ENCODE results near the gene COL19A1.

The COL19A1 gene

GRCh38 chr6:69847492-69847788 lies 18.9 kb upstream of the COL19A1 start:
- Histone ChIP-seq H3K4me3 (no peak overlapping the region), H3K27ac (no peak overlapping the region), H3K36me3 (ENCODE audit: insufficient read depth, low read length) (no peaks in the 10 kb centered on the region), H3K9ac (ENCODE audit: insufficient read length) (no peak overlapping the region), H3K9me3 (ENCODE audit: low read depth, low read length) (no peaks in the 10 kb centered on the region; the same call in 1 of the 2 replicates)
- no peak for TF ChIP-seq FOXP2 (optimal IDR thresholded peaks at IDR 0.05; ENCODE audit: control extremely low read depth, extremely low read length, insufficient read depth)
- no peak for TF ChIP-seq POLR2AphosphoS5 (IDR thresholded peaks at IDR 0.05; ENCODE audit: borderline replicate concordance, low read depth, low read length)
- no peak for TF ChIP-seq EZH2 (IDR thresholded peaks at IDR 0.05)
- no peak for DNase-seq (ENCODE audit: low read depth, low spot score)

- Histone ChIP-seq H3K9ac (ENCODE audit: insufficient read length) (no peak overlapping the region), H3K4me3 (no peak overlapping the region), H3K9me3 (ENCODE audit: low read depth, low read length) (no peaks in the 10 kb centered on the region; the same call in 1 of the 2 replicates), H3K36me3 (ENCODE audit: insufficient read depth, low read length) (no peaks in the 10 kb centered on the region), H3K27ac (no peak overlapping the region)
- TF ChIP-seq POLR2AphosphoS5 (IDR thresholded peaks at IDR 0.05; ENCODE audit: borderline replicate concordance, low read depth, low read length): no peak
- TF ChIP-seq EZH2 (IDR thresholded peaks at IDR 0.05): no peak
- no peak for TF ChIP-seq FOXP2 (optimal IDR thresholded peaks at IDR 0.05; ENCODE audit: control extremely low read depth, extremely low read length, insufficient read depth)
- DNase-seq (ENCODE audit: low read depth, low spot score): no peak
These were observed 17.8 kb upstream of the COL19A1 start for GRCh38 chr6:69848552-69848951.

- Histone ChIP-seq H3K36me3 (ENCODE audit: insufficient read depth, low read length) (no peaks in the 10 kb centered on the region), H3K9ac (ENCODE audit: insufficient read length) (no peak overlapping the region), H3K4me3 (no peak overlapping the region), H3K9me3 (ENCODE audit: low read depth, low read length) (no peaks in the 10 kb centered on the region; the same call in 1 of the 2 replicates), H3K27ac (no peak overlapping the region)
- DNase-seq (ENCODE audit: low read depth, low spot score): no peak
- TF ChIP-seq EZH2 (IDR thresholded peaks at IDR 0.05): no peak
- TF ChIP-seq POLR2AphosphoS5 (IDR thresholded peaks at IDR 0.05; ENCODE audit: borderline replicate concordance, low read depth, low read length): no peak
- no peak for TF ChIP-seq FOXP2 (optimal IDR thresholded peaks at IDR 0.05; ENCODE audit: control extremely low read depth, extremely low read length, insufficient read depth)
These were observed 13.7 kb upstream of the COL19A1 start for GRCh38 chr6:69852706-69853105.

DNA sequence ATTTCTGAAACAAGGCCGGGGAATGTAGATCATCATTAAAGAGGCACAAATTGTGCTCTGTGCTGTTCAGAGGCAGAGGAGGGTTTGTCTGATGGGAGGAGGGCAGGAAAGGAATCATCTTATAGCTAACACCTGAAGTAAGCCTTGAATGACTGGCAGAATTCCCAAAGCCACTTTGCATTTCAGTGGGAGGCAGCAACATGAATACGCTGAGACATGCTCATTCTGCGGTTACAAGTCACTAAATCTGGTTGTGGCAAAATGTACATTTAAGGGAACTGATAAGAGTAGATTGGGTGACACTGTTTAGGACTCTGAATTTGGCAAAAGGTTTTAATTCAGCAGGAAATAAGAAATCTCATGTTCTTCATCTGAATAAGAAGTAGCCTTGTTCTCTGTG lies 4.4 kb upstream of the COL19A1 start:
- Histone ChIP-seq H3K36me3 (ENCODE audit: insufficient read depth, low read length) (no peaks in the 10 kb centered on the region), H3K27ac (peak overlapping the region; percentile 90), H3K9ac (ENCODE audit: insufficient read length) (peak overlapping the region; percentile 78), H3K4me3 (peak overlapping the region; percentile 86), H3K9me3 (ENCODE audit: low read depth, low read length) (no peaks in the 10 kb centered on the region)
- TF ChIP-seq POLR2AphosphoS5 (IDR thresholded peaks at IDR 0.05; ENCODE audit: borderline replicate concordance, low read depth, low read length) (peak; percentile 38; the same call in 1 of the 2 replicates), FOXP2 (optimal IDR thresholded peaks at IDR 0.05; ENCODE audit: control extremely low read depth, extremely low read length, insufficient read depth) (no peak)
- no peak for DNase-seq (ENCODE audit: low read depth, low spot score)

DNA sequence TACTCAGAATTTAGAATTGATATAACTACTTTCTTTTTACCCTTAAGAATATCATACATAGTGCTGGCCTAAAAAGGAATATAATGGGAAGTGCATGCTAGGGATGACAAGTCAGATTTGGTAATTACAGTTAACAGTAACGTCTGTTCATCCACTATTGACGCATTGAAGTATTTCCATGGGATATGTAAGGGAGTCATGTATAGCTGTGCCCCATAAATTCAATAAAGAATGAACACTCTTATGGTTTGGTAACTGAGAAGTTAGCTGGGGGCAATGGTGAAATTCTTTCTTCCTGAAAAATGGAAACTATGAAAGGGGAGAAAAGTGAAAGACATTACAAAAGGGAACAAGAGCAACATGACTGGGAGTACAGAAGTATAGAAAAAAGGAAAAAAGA lies 2.6 kb upstream of the COL19A1 start:
- peak overlapping the region; percentile 78 for H3K9ac ChIP-seq (ENCODE audit: insufficient read length)
- DNase-seq (ENCODE audit: low read depth, low spot score): no peak
- TF ChIP-seq FOXP2 (optimal IDR thresholded peaks at IDR 0.05; ENCODE audit: control extremely low read depth, extremely low read length, insufficient read depth) (no peak), POLR2AphosphoS5 (IDR thresholded peaks at IDR 0.05; ENCODE audit: borderline replicate concordance, low read depth, low read length) (no peak), EZH2 (IDR thresholded peaks at IDR 0.05) (no peak)
- H3K27ac ChIP-seq: peak overlapping the region; percentile 90
- H3K9me3 ChIP-seq (ENCODE audit: low read depth, low read length): no peaks in the 10 kb centered on the region
- H3K4me3 ChIP-seq: peak overlapping the region; percentile 86
- H3K36me3 ChIP-seq (ENCODE audit: insufficient read depth, low read length): no peaks in the 10 kb centered on the region

GRCh38 chr6:69865126-69865525 lies 1.2 kb upstream of the COL19A1 start:
- H3K4me3 ChIP-seq: peak overlapping the region; percentile 86
- TF ChIP-seq POLR2AphosphoS5 (IDR thresholded peaks at IDR 0.05; ENCODE audit: borderline replicate concordance, low read depth, low read length) (peak; percentile 48; the same call in 1 of the 2 replicates), EZH2 (IDR thresholded peaks at IDR 0.05) (no peak), FOXP2 (optimal IDR thresholded peaks at IDR 0.05; ENCODE audit: control extremely low read depth, extremely low read length, insufficient read depth) (no peak)
- no peaks in the 10 kb centered on the region for H3K36me3 ChIP-seq (ENCODE audit: insufficient read depth, low read length)
- no peaks in the 10 kb centered on the region for H3K9me3 ChIP-seq (ENCODE audit: low read depth, low read length)
- H3K9ac ChIP-seq (ENCODE audit: insufficient read length): peak overlapping the region; percentile 78
- peak overlapping the region; percentile 90 for H3K27ac ChIP-seq
- DNase-seq (ENCODE audit: low read depth, low spot score): no peak

DNA sequence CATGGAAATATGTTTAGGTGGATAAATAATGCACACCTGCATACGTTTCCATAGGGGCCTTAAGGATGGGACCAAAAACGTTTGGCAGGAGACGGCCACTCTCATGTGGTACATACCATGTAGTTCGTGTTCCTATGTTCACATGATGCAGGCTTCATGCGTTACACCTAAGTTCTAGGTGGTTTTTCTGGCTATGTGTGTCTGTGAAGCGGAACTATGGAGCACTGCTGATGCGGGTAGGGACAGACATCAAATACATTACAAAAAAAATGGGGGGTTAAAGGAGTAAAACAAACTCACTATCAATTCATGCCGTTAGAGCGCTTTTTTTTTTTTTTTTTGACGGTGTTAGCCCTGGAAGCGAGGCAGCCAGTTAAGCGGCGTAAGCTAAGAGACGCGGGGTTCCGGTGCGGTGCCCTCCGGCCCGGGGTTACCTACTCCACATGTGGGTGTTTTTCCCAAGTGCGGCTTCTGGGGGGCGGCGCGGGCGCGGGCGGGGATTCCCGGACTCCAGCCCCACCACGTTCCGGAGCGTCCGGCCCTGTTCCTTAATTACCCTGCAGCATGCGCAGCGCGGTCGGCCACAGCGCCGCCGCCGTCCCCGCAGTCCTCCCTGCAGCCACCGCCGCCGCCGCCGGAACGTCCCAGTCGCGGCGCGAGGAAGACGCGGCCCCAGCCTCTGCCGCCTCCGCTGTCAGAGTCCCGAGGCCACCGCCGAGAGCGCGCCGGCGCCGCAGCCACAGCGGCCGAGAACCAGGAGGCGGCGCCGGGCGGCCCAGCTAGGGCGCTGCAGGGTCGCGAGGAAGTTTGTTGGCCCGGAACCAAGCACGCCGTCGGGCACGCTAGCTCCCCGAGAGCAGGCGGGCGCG lies 648 bp downstream of the COL19A1 start:
- H3K9ac ChIP-seq (ENCODE audit: insufficient read length): peak overlapping the region; percentile 78
- TF ChIP-seq POLR2AphosphoS5 (IDR thresholded peaks at IDR 0.05; ENCODE audit: borderline replicate concordance, low read depth, low read length) (peak; percentile 58), EZH2 (IDR thresholded peaks at IDR 0.05) (no peak), FOXP2 (optimal IDR thresholded peaks at IDR 0.05; ENCODE audit: control extremely low read depth, extremely low read length, insufficient read depth) (no peak)
- no peak for DNase-seq (ENCODE audit: low read depth, low spot score)
- no peaks in the 10 kb centered on the region for H3K9me3 ChIP-seq (ENCODE audit: low read depth, low read length)
- H3K27ac ChIP-seq: peak overlapping the region; percentile 58
- H3K4me3 ChIP-seq: peak overlapping the region; percentile 86
- H3K36me3 ChIP-seq (ENCODE audit: insufficient read depth, low read length): peaks cover 3% of the 10 kb centered on the region; the same call in 1 of the 2 replicates

DNA sequence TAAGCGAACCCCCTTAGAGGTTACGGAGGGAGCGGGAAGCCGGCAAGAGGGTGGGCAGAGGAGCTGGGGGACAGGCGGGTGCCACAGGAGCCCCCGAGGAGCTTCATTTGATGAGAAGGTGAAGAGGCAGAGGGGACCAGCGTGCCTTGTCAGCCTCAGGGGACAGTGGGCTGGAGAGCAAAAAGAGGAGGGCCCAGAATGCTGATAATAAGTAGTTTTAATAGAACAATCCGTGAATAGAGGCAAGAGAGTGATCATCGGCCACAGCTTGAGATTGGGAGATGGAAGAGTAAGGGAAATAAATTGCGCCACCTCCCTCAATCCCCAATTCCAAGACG lies 1.3 kb downstream of the COL19A1 start:
- no peak for DNase-seq (ENCODE audit: low read depth, low spot score)
- TF ChIP-seq FOXP2 (optimal IDR thresholded peaks at IDR 0.05; ENCODE audit: control extremely low read depth, extremely low read length, insufficient read depth) (no peak), POLR2AphosphoS5 (IDR thresholded peaks at IDR 0.05; ENCODE audit: borderline replicate concordance, low read depth, low read length) (no peak), EZH2 (IDR thresholded peaks at IDR 0.05) (no peak)
- Histone ChIP-seq H3K36me3 (ENCODE audit: insufficient read depth, low read length) (peaks cover 3% of the 10 kb centered on the region; the same call in 1 of the 2 replicates), H3K9ac (ENCODE audit: insufficient read length) (peak overlapping the region; percentile 78), H3K4me3 (peak overlapping the region; percentile 86), H3K27ac (peak overlapping the region; percentile 58), H3K9me3 (ENCODE audit: low read depth, low read length) (no peaks in the 10 kb centered on the region)
